Left renal pelvis (tissue), 4 donors: ENCODE data around the gene SSRP1. TPM values are rescaled to one million over a fixed set of nuclear protein-coding genes. Genes with fewer than 3 reads are reported as not detected.
A peak's percentile ranks its signal among the peaks of the same experiment; 100 is the strongest.
"Not testable (repeated sequence)": the region's sequence is repeated elsewhere in the genome, so short reads cannot be mapped to it uniquely, and the experiment has no call there.

Experiments used
- DNase-seq, 4 donors: peaks; one replicate each; pipeline ENCODE4 v3.0.0-alpha.2; 2013; ENCODE audit warnings: low read depth in 4 of 4, low spot score in 3 of 4
- polyA plus RNA-seq, 4 donors: library from polyadenylated mRNA; unstranded; fragments of 120-200 nt; gene quantifications; one replicate each; pipeline ENCODE4 v1.2.1, GENCODE V29; 2013; ENCODE audit not compliant: insufficient read length in 4 of 4

The SSRP1 gene
- polyA plus RNA-seq, 4 donors = 116 to 210 (median 176) TPM

GRCh38 chr11:57303990-57304579 is 31.6 kb downstream of the SSRP1 start:
- DNase-seq = no peak

GRCh38 chr11:57303280-57303989 is 32.3 kb downstream of the SSRP1 start:
- no peak for DNase-seq

GRCh38 chr11:57302489-57302888 is 33.2 kb downstream of the SSRP1 start:
- DNase-seq = no peak

- no peak for DNase-seq
Measured at GRCh38 chr11:57301711-57302423, 33.8 kb downstream of the SSRP1 start.

- no peak for DNase-seq
Measured at GRCh38 chr11:57300785-57301184, 34.9 kb downstream of the SSRP1 start.

- DNase-seq = no peak
Measured at GRCh38 chr11:57299150-57299737, 36.4 kb downstream of the SSRP1 start.

- DNase-seq = no peak
Measured at GRCh38 chr11:57297221-57297620, 38.5 kb downstream of the SSRP1 start.

- DNase-seq = not testable (repeated sequence)
Measured at GRCh38 chr11:57296205-57296604, 39.5 kb downstream of the SSRP1 start.

GRCh38 chr11:57294225-57295131 is 41.2 kb downstream of the SSRP1 start:
- no peak for DNase-seq

- DNase-seq = no peak
Measured at GRCh38 chr11:57290288-57290687, 45.4 kb downstream of the SSRP1 start.

GRCh38 chr11:57288771-57289579 is 46.7 kb downstream of the SSRP1 start:
- DNase-seq = no peak

GRCh38 chr11:57287884-57288283 is 47.8 kb downstream of the SSRP1 start:
- no peak for DNase-seq

GRCh38 chr11:57283231-57283990 is 52.3 kb downstream of the SSRP1 start:
- no peak for DNase-seq

- not testable (repeated sequence) for DNase-seq
Measured at GRCh38 chr11:57281546-57281945, 54.1 kb downstream of the SSRP1 start.

GRCh38 chr11:57279116-57279515 is 56.6 kb downstream of the SSRP1 start:
- no peak for DNase-seq

- no peak for DNase-seq
Measured at GRCh38 chr11:57278721-57279095, 57.0 kb downstream of the SSRP1 start.

GRCh38 chr11:57277845-57278720 is 57.6 kb downstream of the SSRP1 start:
- peak in 3 of 4 donors; percentile 40 to 66 (median 50) for DNase-seq
